MM.1S (cell line): ENCODE data around the gene SERPINA3.

Experiments used
- EZH2 ChIP-seq: fragments of 300-600 bp; sonication (generic); optimal IDR thresholded peaks from 2 replicates; pipeline ENCODE3; 2017; ENCODE audit warnings: low read depth, mild to moderate bottlenecking, antibody characterized with exemption, low read length, mixed read lengths
- TF ChIP-seq, protein P1 (sequence below): fragments of 300-600 bp; sonication (generic); IDR thresholded peaks from 2 replicates; pipeline ENCODE4 v1.5.1; 2016; ENCODE audit warnings: antibody characterized with exemption, low read length, mixed read lengths

GRCh38 chr14:94614802-94615201 is 2.6 kb downstream of the SERPINA3 start:
- TF ChIP-seq, protein P1, sequence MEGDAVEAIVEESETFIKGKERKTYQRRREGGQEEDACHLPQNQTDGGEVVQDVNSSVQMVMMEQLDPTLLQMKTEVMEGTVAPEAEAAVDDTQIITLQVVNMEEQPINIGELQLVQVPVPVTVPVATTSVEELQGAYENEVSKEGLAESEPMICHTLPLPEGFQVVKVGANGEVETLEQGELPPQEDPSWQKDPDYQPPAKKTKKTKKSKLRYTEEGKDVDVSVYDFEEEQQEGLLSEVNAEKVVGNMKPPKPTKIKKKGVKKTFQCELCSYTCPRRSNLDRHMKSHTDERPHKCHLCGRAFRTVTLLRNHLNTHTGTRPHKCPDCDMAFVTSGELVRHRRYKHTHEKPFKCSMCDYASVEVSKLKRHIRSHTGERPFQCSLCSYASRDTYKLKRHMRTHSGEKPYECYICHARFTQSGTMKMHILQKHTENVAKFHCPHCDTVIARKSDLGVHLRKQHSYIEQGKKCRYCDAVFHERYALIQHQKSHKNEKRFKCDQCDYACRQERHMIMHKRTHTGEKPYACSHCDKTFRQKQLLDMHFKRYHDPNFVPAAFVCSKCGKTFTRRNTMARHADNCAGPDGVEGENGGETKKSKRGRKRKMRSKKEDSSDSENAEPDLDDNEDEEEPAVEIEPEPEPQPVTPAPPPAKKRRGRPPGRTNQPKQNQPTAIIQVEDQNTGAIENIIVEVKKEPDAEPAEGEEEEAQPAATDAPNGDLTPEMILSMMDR, result no peak
- TF ChIP-seq EZH2, result no peak
